ENCODE data around the gene ZNF519.
"Not testable (repeated sequence)": the region's sequence is repeated elsewhere in the genome, so short reads cannot be mapped to it uniquely, and the experiment has no call there.

DNA sequence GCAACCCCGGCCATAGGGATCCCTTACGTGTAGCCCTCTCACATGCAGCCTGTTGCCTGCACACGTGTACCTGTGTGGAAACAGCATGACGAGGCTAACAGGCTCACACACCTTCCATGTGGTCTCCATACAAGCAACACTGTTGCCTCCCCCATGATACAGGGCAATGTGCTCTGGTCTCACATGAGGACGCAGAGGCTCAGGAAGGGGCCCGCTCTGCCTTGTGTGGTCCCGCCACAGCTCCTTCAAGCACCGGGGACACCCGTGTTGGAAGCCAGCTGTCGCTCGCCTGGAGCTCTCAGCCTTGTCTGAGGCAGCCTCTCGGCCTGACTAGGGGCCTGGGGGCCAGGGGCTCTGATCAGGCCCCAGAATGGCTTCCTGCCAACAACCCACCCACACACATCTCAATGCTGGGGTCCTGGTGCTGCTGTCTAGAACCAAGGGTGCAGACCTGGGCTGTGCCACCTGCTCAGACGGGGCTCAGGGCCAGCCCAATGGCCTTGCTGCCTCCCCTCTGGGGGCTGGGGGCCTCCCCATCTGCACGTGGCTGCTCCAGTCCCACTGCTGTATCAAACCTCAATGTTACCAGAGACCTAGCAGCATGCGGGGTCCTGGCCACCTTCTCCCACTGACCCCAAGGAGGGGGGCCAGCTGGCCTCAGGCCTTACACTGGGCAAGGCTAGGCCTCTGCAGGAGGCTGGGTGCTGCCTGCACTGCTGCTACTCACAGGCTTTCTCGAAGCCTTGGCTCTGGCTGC, 11.8 kb upstream of the ZNF519 start:
- TF ChIP-seq, protein P1, sequence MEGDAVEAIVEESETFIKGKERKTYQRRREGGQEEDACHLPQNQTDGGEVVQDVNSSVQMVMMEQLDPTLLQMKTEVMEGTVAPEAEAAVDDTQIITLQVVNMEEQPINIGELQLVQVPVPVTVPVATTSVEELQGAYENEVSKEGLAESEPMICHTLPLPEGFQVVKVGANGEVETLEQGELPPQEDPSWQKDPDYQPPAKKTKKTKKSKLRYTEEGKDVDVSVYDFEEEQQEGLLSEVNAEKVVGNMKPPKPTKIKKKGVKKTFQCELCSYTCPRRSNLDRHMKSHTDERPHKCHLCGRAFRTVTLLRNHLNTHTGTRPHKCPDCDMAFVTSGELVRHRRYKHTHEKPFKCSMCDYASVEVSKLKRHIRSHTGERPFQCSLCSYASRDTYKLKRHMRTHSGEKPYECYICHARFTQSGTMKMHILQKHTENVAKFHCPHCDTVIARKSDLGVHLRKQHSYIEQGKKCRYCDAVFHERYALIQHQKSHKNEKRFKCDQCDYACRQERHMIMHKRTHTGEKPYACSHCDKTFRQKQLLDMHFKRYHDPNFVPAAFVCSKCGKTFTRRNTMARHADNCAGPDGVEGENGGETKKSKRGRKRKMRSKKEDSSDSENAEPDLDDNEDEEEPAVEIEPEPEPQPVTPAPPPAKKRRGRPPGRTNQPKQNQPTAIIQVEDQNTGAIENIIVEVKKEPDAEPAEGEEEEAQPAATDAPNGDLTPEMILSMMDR (IDR thresholded peaks at IDR 0.05): not testable (repeated sequence)
- not testable (repeated sequence) for TF ChIP-seq POLR2A (IDR thresholded peaks at IDR 0.05)
